GM19043 (cell line): ENCODE measurements around the gene ITSN2.
"Not testable (repeated sequence)": the region's sequence is repeated elsewhere in the genome, so short reads cannot be mapped to it uniquely, and the experiment has no call there.

ENCODE experiments used
- ATAC-seq: cut with Tn5 transposase; IDR thresholded peaks from one replicate; pipeline ENCODE4 v1.9.1; 2021; ENCODE audit warnings: low read depth; ENCODE audit not compliant: unreplicated experiment

Gene ITSN2

GRCh38 chr2:24360050-24360962 lies at the start of gene ITSN2:
ITSN2 (minus strand) TSS chr2:24360536; CDS start chr2:24328082, 32,454 bp downstream.
- peak; percentile 71 for ATAC-seq

- ATAC-seq, result no peak
Observed at GRCh38 chr2:24409171-24409570, 48.8 kb upstream of the ITSN2 start.

- ATAC-seq, result not testable (repeated sequence)
Observed at GRCh38 chr2:24408704-24409103, 48.4 kb upstream of the ITSN2 start.

- ATAC-seq, result no peak
Observed at GRCh38 chr2:24404491-24404921, 44.2 kb upstream of the ITSN2 start.

GRCh38 chr2:24403832-24404212 lies 43.5 kb upstream of the ITSN2 start:
- no peak for ATAC-seq

- ATAC-seq, result no peak
Observed at GRCh38 chr2:24403168-24403831, 43.0 kb upstream of the ITSN2 start.

GRCh38 chr2:24402242-24403097 lies 42.1 kb upstream of the ITSN2 start:
- no peak for ATAC-seq

GRCh38 chr2:24400207-24400907 lies 40.0 kb upstream of the ITSN2 start:
- no peak for ATAC-seq

GRCh38 chr2:24399434-24400206 lies 39.3 kb upstream of the ITSN2 start:
- ATAC-seq, result no peak

GRCh38 chr2:24394998-24395397 lies 34.7 kb upstream of the ITSN2 start:
- no peak for ATAC-seq

GRCh38 chr2:24392542-24393059 lies 32.3 kb upstream of the ITSN2 start:
- ATAC-seq, result no peak

- no peak for ATAC-seq
Observed at GRCh38 chr2:24385366-24385765, 25.0 kb upstream of the ITSN2 start.

- ATAC-seq, result no peak
Observed at GRCh38 chr2:24382363-24383073, 22.2 kb upstream of the ITSN2 start.

GRCh38 chr2:24380820-24381219 lies 20.5 kb upstream of the ITSN2 start:
- no peak for ATAC-seq

- ATAC-seq, result no peak
Observed at GRCh38 chr2:24375349-24376087, 15.2 kb upstream of the ITSN2 start.

- no peak for ATAC-seq
Observed at GRCh38 chr2:24374301-24374700, 14.0 kb upstream of the ITSN2 start.

- no peak for ATAC-seq
Observed at GRCh38 chr2:24372033-24372432, 11.7 kb upstream of the ITSN2 start.

- ATAC-seq, result no peak
Observed at GRCh38 chr2:24365826-24366225, 5.5 kb upstream of the ITSN2 start.
